ENCODE measurements around the gene PLEKHA7. TPM values are rescaled to one million over a fixed set of nuclear protein-coding genes. Genes with fewer than 3 reads are reported as not detected.

The PLEKHA7 gene
- polyA plus RNA-seq, 4 donors = 28.1 to 69.3 (median 57.5) TPM

DNA sequence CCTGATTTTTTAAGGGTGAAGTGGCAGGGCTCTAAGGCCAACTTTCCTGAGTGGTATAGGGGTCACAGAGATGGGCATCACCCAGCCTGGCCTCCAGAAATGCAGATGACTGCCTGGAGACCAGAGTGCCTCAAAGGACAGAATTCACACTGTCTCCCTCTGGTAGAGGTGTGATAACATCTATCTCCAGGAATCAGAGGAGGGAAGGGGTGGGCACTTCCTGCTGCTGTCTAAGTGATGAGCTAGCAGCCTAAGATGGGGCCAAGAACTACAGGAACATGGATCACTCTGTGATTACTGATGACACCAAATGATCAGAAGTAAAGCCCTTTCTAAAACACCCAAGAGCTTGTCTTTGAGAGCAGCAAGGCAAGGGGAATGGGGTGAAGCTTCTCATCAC, 213.8 kb downstream of the PLEKHA7 start:
- Histone ChIP-seq H3K4me3 (ENCODE audit: low read depth in 1 of 3, low read length in 3 of 3) (no peak overlapping the region), H3K27ac (ENCODE audit: low read depth in 1 of 3, low read length in 2 of 3) (no peak overlapping the region), H3K9me3 (ENCODE audit: control insufficient read depth in 2 of 2, insufficient read depth in 1 of 2, low read depth in 1 of 2, low read length in 1 of 2) (no peaks in the 10 kb centered on the region), H3K27me3 (ENCODE audit: control insufficient read depth in 3 of 3, insufficient read depth in 3 of 3, low read length in 3 of 3) (no peaks in the 10 kb centered on the region), H3K36me3 (ENCODE audit: control insufficient read depth in 3 of 3, insufficient read depth in 2 of 3, low read depth in 1 of 3, low read length in 3 of 3) (peaks cover 3 to 55% (median 14%) of the 10 kb centered on the region in 3 donors), H3K4me1 (ENCODE audit: control insufficient read depth in 3 of 3, insufficient read depth in 2 of 3, low read depth in 1 of 3, low read length in 2 of 3) (peaks cover 5 to 11% (median 10%) of the 10 kb centered on the region in 3 donors)
- DNase-seq (no peak), FAIRE-seq (no peak)

DNA sequence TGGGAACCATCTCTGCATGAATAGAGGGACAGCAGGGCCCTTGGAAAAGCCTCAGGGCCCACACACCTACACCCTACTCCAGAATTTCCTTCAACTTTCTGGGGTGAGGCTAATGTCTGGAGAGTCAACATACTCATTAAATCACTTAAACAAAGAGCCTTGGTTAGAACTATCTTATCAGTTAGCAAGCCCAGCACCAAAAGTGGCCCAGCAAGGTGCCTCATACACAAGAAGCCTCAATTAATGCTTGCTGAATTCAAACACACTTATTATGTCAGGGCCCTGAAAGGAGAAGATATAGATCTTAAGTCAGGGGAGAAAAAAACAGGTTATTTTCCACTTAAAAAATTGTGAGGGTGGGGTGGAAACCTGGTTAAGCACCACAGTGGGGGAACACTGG, 214.3 kb downstream of the PLEKHA7 start:
- FAIRE-seq = no peak
- DNase-seq = no peak
- H3K27ac ChIP-seq (ENCODE audit: low read depth in 1 of 3, low read length in 2 of 3) = no peak overlapping the region

DNA sequence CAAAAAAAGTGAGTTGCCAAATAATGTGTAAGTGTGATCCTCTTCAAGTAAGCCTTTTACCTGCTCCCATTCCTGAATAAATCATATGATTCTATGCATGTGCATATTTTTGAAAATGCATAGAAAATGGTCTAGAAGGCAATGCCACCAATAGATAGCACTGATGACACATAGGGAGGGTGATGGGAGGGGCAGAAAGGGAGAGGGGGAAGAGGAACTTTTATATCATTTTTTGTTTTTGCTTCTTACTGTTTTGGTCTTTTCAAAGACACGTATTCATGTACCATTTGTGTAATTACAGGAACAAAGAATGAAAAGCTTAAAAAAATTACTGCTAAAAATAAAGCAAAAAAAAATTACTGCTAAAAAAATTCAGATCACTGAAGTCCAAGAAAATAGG, 215.0 kb downstream of the PLEKHA7 start:
- peaks cover 5 to 64% (median 21%) of the 10 kb centered on the region in 3 donors for H3K36me3 ChIP-seq (ENCODE audit: control insufficient read depth in 3 of 3, insufficient read depth in 2 of 3, low read depth in 1 of 3, low read length in 3 of 3)
- peaks cover 1 to 3% (median 3%) of the 10 kb centered on the region in 3 donors for H3K4me1 ChIP-seq (ENCODE audit: control insufficient read depth in 3 of 3, insufficient read depth in 2 of 3, low read depth in 1 of 3, low read length in 2 of 3)
- H3K4me3 ChIP-seq (ENCODE audit: low read depth in 1 of 3, low read length in 3 of 3) = no peak overlapping the region
- no peaks in the 10 kb centered on the region for H3K9me3 ChIP-seq (ENCODE audit: control insufficient read depth in 2 of 2, insufficient read depth in 1 of 2, low read depth in 1 of 2, low read length in 1 of 2)
- H3K27me3 ChIP-seq (ENCODE audit: control insufficient read depth in 3 of 3, insufficient read depth in 3 of 3, low read length in 3 of 3) = no peaks in the 10 kb centered on the region
- no peak for FAIRE-seq
- no peak overlapping the region for H3K27ac ChIP-seq (ENCODE audit: low read depth in 1 of 3, low read length in 2 of 3)
- DNase-seq = no peak
- WGBS, 3 donors = 72 to 93% (median 82%) methylated on average over 1 of the region's 1 CpG

More for the DNA sequence above, 214.3 kb downstream of the PLEKHA7 start:
- Histone ChIP-seq H3K9me3 (ENCODE audit: control insufficient read depth in 2 of 2, insufficient read depth in 1 of 2, low read depth in 1 of 2, low read length in 1 of 2) (no peaks in the 10 kb centered on the region), H3K36me3 (ENCODE audit: control insufficient read depth in 3 of 3, insufficient read depth in 2 of 3, low read depth in 1 of 3, low read length in 3 of 3) (peaks cover 3 to 57% (median 16%) of the 10 kb centered on the region in 3 donors), H3K4me3 (ENCODE audit: low read depth in 1 of 3, low read length in 3 of 3) (no peak overlapping the region), H3K27me3 (ENCODE audit: control insufficient read depth in 3 of 3, insufficient read depth in 3 of 3, low read length in 3 of 3) (no peaks in the 10 kb centered on the region), H3K4me1 (ENCODE audit: control insufficient read depth in 3 of 3, insufficient read depth in 2 of 3, low read depth in 1 of 3, low read length in 2 of 3) (peaks cover 4 to 10% (median 8%) of the 10 kb centered on the region in 3 donors)

DNA sequence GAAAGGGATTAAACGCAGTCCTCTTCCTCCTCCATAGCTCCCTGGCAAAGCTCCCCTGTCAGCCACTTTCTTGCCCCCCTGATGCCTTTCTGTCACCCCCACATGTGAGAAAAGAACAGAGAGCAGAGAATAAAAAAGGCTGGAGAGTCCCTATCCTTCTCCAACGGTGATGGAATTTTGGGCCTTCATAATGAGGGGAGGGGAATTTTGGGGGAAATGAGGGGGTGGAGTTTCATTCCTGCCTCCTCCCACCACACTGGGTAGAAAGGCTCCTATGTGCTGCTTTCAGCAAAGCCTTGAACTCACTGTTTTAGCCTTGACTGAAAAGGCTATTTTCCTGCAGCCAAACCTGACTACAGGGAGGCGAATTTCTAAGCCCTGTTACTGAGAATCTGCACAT, 216.4 kb downstream of the PLEKHA7 start:
- Histone ChIP-seq H3K4me3 (ENCODE audit: low read depth in 1 of 3, low read length in 3 of 3) (no peak overlapping the region), H3K27me3 (ENCODE audit: control insufficient read depth in 3 of 3, insufficient read depth in 3 of 3, low read length in 3 of 3) (no peaks in the 10 kb centered on the region), H3K9me3 (ENCODE audit: control insufficient read depth in 2 of 2, insufficient read depth in 1 of 2, low read depth in 1 of 2, low read length in 1 of 2) (no peaks in the 10 kb centered on the region), H3K4me1 (ENCODE audit: control insufficient read depth in 3 of 3, insufficient read depth in 2 of 3, low read depth in 1 of 3, low read length in 2 of 3) (no peaks in the 10 kb centered on the region), H3K27ac (ENCODE audit: low read depth in 1 of 3, low read length in 2 of 3) (no peak overlapping the region), H3K36me3 (ENCODE audit: control insufficient read depth in 3 of 3, insufficient read depth in 2 of 3, low read depth in 1 of 3, low read length in 3 of 3) (peaks cover 5 to 72% (median 27%) of the 10 kb centered on the region in 3 donors)
- FAIRE-seq (no peak), DNase-seq (no peak)
- WGBS, 3 donors = 59 to 76% (median 72%) methylated on average over 3 of the region's 3 CpGs

DNA sequence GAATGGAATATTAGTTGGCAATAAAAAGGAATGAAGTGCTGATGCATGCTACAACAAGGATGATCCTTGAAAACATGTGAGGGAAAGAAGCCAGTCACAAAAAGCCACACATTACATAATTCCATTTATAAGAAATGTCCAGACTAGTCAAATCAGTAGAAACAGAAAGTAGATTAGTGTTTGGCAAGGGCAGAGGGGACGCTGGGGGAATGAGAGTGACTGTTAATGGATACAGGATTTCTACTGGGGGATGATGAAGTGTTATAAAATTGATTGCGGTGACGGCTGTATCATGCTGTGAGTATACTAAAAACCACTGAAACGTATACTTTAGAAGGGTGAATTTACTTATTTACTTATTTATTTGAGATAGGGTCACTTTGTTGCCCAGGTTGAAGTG, 217.9 kb downstream of the PLEKHA7 start:
- Histone ChIP-seq H3K27me3 (ENCODE audit: control insufficient read depth in 3 of 3, insufficient read depth in 3 of 3, low read length in 3 of 3) (no peaks in the 10 kb centered on the region), H3K27ac (ENCODE audit: low read depth in 1 of 3, low read length in 2 of 3) (no peak overlapping the region), H3K4me3 (ENCODE audit: low read depth in 1 of 3, low read length in 3 of 3) (no peak overlapping the region), H3K9me3 (ENCODE audit: control insufficient read depth in 2 of 2, insufficient read depth in 1 of 2, low read depth in 1 of 2, low read length in 1 of 2) (no peaks in the 10 kb centered on the region), H3K36me3 (ENCODE audit: control insufficient read depth in 3 of 3, insufficient read depth in 2 of 3, low read depth in 1 of 3, low read length in 3 of 3) (peaks cover 5 to 70% (median 20%) of the 10 kb centered on the region in 3 donors), H3K4me1 (ENCODE audit: control insufficient read depth in 3 of 3, insufficient read depth in 2 of 3, low read depth in 1 of 3, low read length in 2 of 3) (peaks cover 0 to 3% (median 0%) of the 10 kb centered on the region in 3 donors)
- FAIRE-seq = no peak
- no peak for DNase-seq
- 86 to 92% (median 87%) methylated on average over 4 of the region's 4 CpGs for WGBS, 3 donors

DNA sequence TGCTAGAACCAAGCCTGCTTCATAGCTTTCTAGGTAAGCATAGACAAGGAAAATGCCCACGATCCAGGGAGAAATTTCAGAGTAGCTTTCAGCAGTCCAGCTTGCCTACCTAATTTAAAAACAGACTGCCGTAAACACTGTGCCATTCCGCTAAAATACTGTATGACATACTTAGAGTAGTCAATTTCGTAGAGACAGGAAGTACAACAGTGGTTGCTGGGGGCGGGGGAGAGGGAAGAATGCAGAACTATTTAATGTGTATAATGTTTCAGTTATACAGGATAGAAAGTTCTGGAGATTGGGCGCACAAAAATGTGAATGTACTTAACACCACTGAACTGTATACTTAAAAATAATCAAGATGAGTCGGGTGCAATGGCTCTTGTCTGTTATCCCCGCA, 219.1 kb downstream of the PLEKHA7 start:
- H3K27ac ChIP-seq (ENCODE audit: low read depth in 1 of 3, low read length in 2 of 3) = peak overlapping the region in 1 of 3 donors; percentile 87
- no peak for FAIRE-seq

DNA sequence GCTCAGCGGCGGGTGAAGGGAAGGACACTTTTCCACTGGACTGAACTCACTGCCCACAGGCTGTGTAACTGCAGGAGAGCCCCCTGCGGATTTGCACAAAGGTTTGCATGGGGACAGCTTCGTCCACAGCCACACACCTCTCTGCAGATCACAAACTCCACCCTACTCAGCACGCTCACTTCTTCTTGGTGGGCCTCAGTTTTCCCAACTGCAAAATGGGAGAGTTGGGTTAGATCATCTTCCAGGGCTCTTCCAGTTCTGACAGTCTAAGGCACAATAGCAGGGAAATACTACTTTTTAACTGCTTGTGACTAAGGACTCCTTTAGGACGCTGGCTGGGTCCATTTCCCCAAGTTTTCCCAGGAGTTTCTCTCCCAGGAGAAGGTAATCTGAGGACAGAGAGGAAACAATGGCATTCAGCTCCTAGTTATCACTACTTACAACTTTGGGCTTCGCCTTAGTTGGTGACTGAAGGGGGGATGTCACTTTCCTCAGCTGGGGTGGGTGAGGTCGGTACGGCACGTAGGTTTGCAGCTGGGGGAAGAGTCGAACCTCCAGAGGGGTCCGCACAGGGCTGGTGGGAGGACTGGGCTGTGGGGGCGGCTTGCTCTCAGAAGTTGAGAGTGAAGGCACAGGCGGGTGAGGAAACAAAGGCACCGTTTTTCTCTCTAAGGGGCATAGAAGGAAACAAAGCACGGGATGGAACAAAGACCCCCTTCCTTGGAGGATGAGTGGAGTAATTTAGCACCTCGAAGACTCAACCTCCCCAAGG, 220.0 kb downstream of the PLEKHA7 start:
- FAIRE-seq (no peak), DNase-seq (no peak)
- H3K4me3 ChIP-seq (ENCODE audit: low read depth in 1 of 3, low read length in 3 of 3) = no peak overlapping the region
- no peaks in the 10 kb centered on the region for H3K9me3 ChIP-seq (ENCODE audit: control insufficient read depth in 2 of 2, insufficient read depth in 1 of 2, low read depth in 1 of 2, low read length in 1 of 2)
- no peaks in the 10 kb centered on the region for H3K27me3 ChIP-seq (ENCODE audit: control insufficient read depth in 3 of 3, insufficient read depth in 3 of 3, low read length in 3 of 3)
- H3K27ac ChIP-seq (ENCODE audit: low read depth in 1 of 3, low read length in 2 of 3) = peak overlapping the region in 1 of 3 donors; percentile 87
- peaks cover 0 to 3% (median 2%) of the 10 kb centered on the region in 3 donors for H3K4me1 ChIP-seq (ENCODE audit: control insufficient read depth in 3 of 3, insufficient read depth in 2 of 3, low read depth in 1 of 3, low read length in 2 of 3)
- WGBS, 3 donors = 88 to 94% (median 93%) methylated on average over 16 to 17 of the region's 17 CpGs
- H3K36me3 ChIP-seq (ENCODE audit: control insufficient read depth in 3 of 3, insufficient read depth in 2 of 3, low read depth in 1 of 3, low read length in 3 of 3) = peaks cover 2 to 75% (median 20%) of the 10 kb centered on the region in 3 donors

More for the DNA sequence above, 219.1 kb downstream of the PLEKHA7 start:
- no peaks in the 10 kb centered on the region for H3K27me3 ChIP-seq (ENCODE audit: control insufficient read depth in 3 of 3, insufficient read depth in 3 of 3, low read length in 3 of 3)
- peaks cover 2 to 70% (median 20%) of the 10 kb centered on the region in 3 donors for H3K36me3 ChIP-seq (ENCODE audit: control insufficient read depth in 3 of 3, insufficient read depth in 2 of 3, low read depth in 1 of 3, low read length in 3 of 3)
- no peak for DNase-seq
- H3K9me3 ChIP-seq (ENCODE audit: control insufficient read depth in 2 of 2, insufficient read depth in 1 of 2, low read depth in 1 of 2, low read length in 1 of 2) = no peaks in the 10 kb centered on the region
- 75 to 84% (median 77%) methylated on average over 8 of the region's 8 CpGs for WGBS, 3 donors
- H3K4me1 ChIP-seq (ENCODE audit: control insufficient read depth in 3 of 3, insufficient read depth in 2 of 3, low read depth in 1 of 3, low read length in 2 of 3) = peaks cover 0 to 3% (median 2%) of the 10 kb centered on the region in 3 donors
- H3K4me3 ChIP-seq (ENCODE audit: low read depth in 1 of 3, low read length in 3 of 3) = no peak overlapping the region

DNA sequence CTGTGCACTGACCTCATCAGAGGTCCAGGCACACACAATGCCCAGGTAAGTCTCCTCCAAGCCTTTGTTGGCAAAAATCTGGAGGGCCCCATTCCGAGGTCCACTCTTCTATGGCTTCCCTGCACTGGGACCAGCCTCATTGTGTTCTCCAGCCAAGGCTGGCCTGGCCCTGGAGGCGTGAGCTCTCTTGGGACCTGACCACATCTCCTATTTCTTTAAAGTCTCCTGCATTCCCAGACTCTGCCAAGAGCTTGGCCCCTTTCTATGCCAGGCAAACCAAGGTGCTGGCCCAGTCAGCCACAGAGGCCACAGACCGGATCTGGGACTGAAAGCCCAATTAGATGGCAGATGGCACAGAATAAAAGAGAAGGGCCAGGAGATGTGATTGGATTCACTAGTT, 220.7 kb downstream of the PLEKHA7 start:
- Histone ChIP-seq H3K27ac (ENCODE audit: low read depth in 1 of 3, low read length in 2 of 3) (no peak overlapping the region), H3K4me1 (ENCODE audit: control insufficient read depth in 3 of 3, insufficient read depth in 2 of 3, low read depth in 1 of 3, low read length in 2 of 3) (peaks cover 0 to 3% (median 2%) of the 10 kb centered on the region in 3 donors), H3K27me3 (ENCODE audit: control insufficient read depth in 3 of 3, insufficient read depth in 3 of 3, low read length in 3 of 3) (no peaks in the 10 kb centered on the region), H3K4me3 (ENCODE audit: low read depth in 1 of 3, low read length in 3 of 3) (no peak overlapping the region), H3K9me3 (ENCODE audit: control insufficient read depth in 2 of 2, insufficient read depth in 1 of 2, low read depth in 1 of 2, low read length in 1 of 2) (no peaks in the 10 kb centered on the region), H3K36me3 (ENCODE audit: control insufficient read depth in 3 of 3, insufficient read depth in 2 of 3, low read depth in 1 of 3, low read length in 3 of 3) (peaks cover 2 to 82% (median 23%) of the 10 kb centered on the region in 3 donors)
- WGBS, 3 donors = 90 to 91% (median 90%) methylated on average over 3 of the region's 3 CpGs
- no peak for DNase-seq
- FAIRE-seq = no peak
